WTC11 (cell line): ENCODE measurements around the gene FAM221B. TPM values are rescaled to one million over a fixed set of nuclear protein-coding genes. Genes with fewer than 3 reads are reported as not detected.

Source experiments
- ATAC-seq: fragments of 200-7000 bp; cut with Tn5 transposase; 2 replicates; pipeline ENCODE4 v1.10.0; 2021; ENCODE audit warnings: mild to moderate bottlenecking, moderate library complexity
- CTCF ChIA-PET: fragments of 300-600 bp; sonication (Branson Sonifier 250); formaldehyde crosslinking; loops from one replicate; lab custom pipeline; 2021; ENCODE audit warnings: antibody characterized with exemption; lab: Charles Lee
- POLR2A ChIA-PET: fragments of 350-600 bp; sonication (Branson Sonifier 250); formaldehyde crosslinking; loops from one replicate; lab custom pipeline; 2021; ENCODE audit warnings: antibody characterized with exemption; lab: Charles Lee
- DNase-seq: peaks from one replicate; pipeline ENCODE4 v3.0.0; 2021; ENCODE audit warnings: low spot score
- H3K27ac Mint-ChIP-seq: 2 replicates; pipeline ENCODE4 v1.8.0; 2021; ENCODE audit warnings: mixed read lengths
- H3K27me3 Mint-ChIP-seq: 2 replicates; pipeline ENCODE4 v1.8.0; 2021; ENCODE audit warnings: low read depth, mild to moderate bottlenecking, moderate library complexity, mixed read lengths
- H3K36me3 Mint-ChIP-seq: 2 replicates; pipeline ENCODE4 v1.8.0; 2021; ENCODE audit warnings: mixed read lengths
- H3K4me1 Mint-ChIP-seq: 2 replicates; pipeline ENCODE4 v1.8.0; 2022; ENCODE audit warnings: mixed read lengths
- H3K4me3 Mint-ChIP-seq: 2 replicates; pipeline ENCODE4 v1.8.0; 2021; ENCODE audit warnings: mild to moderate bottlenecking, moderate library complexity, mixed read lengths
- H3K9me3 Mint-ChIP-seq: 2 replicates; pipeline ENCODE4 v1.8.0; 2021; ENCODE audit warnings: mixed read lengths
- CREM ChIP-seq: sonication (generic); formaldehyde crosslinking; IDR thresholded peaks from 2 replicates; pipeline ENCODE4 v1.8.1; 2022; ENCODE audit warnings: mild to moderate bottlenecking, missing genetic modification reagents, moderate library complexity
- FOXJ3 ChIP-seq: sonication (generic); formaldehyde crosslinking; IDR thresholded peaks from 2 replicates; pipeline ENCODE4 v1.9.0; 2021; ENCODE audit warnings: missing genetic modification reagents, mild to moderate bottlenecking, borderline replicate concordance
- FOXP1 ChIP-seq: sonication (generic); formaldehyde crosslinking; IDR thresholded peaks from 2 replicates; pipeline ENCODE4 v1.8.0; 2022; ENCODE audit warnings: missing genetic modification reagents, mild to moderate bottlenecking, moderate library complexity, borderline replicate concordance
- MYBL2 ChIP-seq: sonication (generic); formaldehyde crosslinking; IDR thresholded peaks from 2 replicates; pipeline ENCODE4 v1.8.1; 2023; ENCODE audit warnings: mild to moderate bottlenecking, moderate library complexity, missing genetic modification reagents
- NR1H2 ChIP-seq: sonication (generic); formaldehyde crosslinking; IDR thresholded peaks from 2 replicates; pipeline ENCODE4 v1.9.0; 2021; ENCODE audit warnings: mild to moderate bottlenecking, moderate library complexity, missing genetic modification reagents
- NR2C2 ChIP-seq: sonication (generic); formaldehyde crosslinking; IDR thresholded peaks from 2 replicates; pipeline ENCODE4 v1.8.0; 2022; ENCODE audit warnings: mild to moderate bottlenecking, missing genetic modification reagents
- total RNA-seq: library from RNA; stranded (reverse); gene quantifications from 3 replicates; pipeline ENCODE4 v1.2.3, GENCODE V29; 2021
- TF ChIP-seq, protein P1 (sequence below): sonication (generic); formaldehyde crosslinking; IDR thresholded peaks from 2 replicates; pipeline ENCODE4 v1.8.0; 2022; ENCODE audit warnings: mild to moderate bottlenecking, missing genetic modification reagents
- TF ChIP-seq, protein P2 (sequence below): sonication (generic); formaldehyde crosslinking; IDR thresholded peaks from 2 replicates; pipeline ENCODE4 v1.8.0; 2022; ENCODE audit warnings: missing genetic modification reagents
- TF ChIP-seq, protein P3 (sequence below): sonication (generic); formaldehyde crosslinking; IDR thresholded peaks from 2 replicates; pipeline ENCODE4 v1.8.0; 2022; ENCODE audit warnings: mild to moderate bottlenecking, missing genetic modification reagents
- TF ChIP-seq, protein P4 (sequence below): sonication (generic); formaldehyde crosslinking; IDR thresholded peaks from 2 replicates; pipeline ENCODE4 v1.8.1; 2022; ENCODE audit warnings: mild to moderate bottlenecking, missing genetic modification reagents, moderate library complexity, borderline replicate concordance
- TF ChIP-seq, protein P5 (sequence below): sonication (generic); formaldehyde crosslinking; IDR thresholded peaks from 2 replicates; pipeline ENCODE4 v1.8.1; 2023; ENCODE audit warnings: mild to moderate bottlenecking, moderate library complexity, missing genetic modification reagents

Gene FAM221B
- total RNA-seq, 1 experiment from 2014 or later: 0.11 TPM

DNA sequence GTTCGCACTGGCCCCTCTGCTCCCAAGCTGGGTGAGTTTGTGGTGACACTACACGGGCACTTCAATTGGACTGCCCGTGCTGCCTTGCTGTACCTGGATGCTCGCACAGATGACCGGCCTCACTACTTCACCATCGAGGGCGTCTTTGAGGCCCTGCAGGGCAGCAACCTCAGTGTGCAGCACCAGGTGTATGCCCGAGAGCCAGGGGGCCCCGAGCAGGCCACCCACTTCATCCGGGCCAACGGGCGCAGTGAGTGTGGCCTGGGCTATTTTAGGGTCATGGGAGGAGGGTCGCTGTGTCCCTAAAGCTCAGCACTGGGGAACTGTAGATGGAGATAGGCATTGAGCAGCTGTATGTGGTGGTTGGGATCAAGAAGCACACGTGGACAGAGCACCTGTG lies 35.7 kb downstream of the FAM221B start:
- no peak for DNase-seq
- POLR2A ChIA-PET: interaction anchor here (1.0 kb wide), 1 partner anchor 19 kb away, joined by 4 read pairs; the partner anchor contains the start of gene SPAG8
- CTCF ChIA-PET: interaction anchor here (1.3 to 5.9 kb wide), 5 partner anchors 19 to 111 kb away, joined by 3 to 143 read pairs (median 12); partner anchors contain the start of genes HINT2 and SPAG8
- TF ChIP-seq, protein P1, sequence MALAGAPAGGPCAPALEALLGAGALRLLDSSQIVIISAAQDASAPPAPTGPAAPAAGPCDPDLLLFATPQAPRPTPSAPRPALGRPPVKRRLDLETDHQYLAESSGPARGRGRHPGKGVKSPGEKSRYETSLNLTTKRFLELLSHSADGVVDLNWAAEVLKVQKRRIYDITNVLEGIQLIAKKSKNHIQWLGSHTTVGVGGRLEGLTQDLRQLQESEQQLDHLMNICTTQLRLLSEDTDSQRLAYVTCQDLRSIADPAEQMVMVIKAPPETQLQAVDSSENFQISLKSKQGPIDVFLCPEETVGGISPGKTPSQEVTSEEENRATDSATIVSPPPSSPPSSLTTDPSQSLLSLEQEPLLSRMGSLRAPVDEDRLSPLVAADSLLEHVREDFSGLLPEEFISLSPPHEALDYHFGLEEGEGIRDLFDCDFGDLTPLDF: no peak
- TF ChIP-seq NR1H2 (CRISPR knock-in tag) (no peak), FOXJ3 (CRISPR knock-in tag) (no peak), NR2C2 (CRISPR knock-in tag) (no peak), MYBL2 (CRISPR knock-in tag) (peak; percentile 46; the same call in 1 of the 2 replicates), FOXP1 (0 out of 2 replicates have a peak, but pooled peaks have one; percentile 11)
- TF ChIP-seq, protein P2, sequence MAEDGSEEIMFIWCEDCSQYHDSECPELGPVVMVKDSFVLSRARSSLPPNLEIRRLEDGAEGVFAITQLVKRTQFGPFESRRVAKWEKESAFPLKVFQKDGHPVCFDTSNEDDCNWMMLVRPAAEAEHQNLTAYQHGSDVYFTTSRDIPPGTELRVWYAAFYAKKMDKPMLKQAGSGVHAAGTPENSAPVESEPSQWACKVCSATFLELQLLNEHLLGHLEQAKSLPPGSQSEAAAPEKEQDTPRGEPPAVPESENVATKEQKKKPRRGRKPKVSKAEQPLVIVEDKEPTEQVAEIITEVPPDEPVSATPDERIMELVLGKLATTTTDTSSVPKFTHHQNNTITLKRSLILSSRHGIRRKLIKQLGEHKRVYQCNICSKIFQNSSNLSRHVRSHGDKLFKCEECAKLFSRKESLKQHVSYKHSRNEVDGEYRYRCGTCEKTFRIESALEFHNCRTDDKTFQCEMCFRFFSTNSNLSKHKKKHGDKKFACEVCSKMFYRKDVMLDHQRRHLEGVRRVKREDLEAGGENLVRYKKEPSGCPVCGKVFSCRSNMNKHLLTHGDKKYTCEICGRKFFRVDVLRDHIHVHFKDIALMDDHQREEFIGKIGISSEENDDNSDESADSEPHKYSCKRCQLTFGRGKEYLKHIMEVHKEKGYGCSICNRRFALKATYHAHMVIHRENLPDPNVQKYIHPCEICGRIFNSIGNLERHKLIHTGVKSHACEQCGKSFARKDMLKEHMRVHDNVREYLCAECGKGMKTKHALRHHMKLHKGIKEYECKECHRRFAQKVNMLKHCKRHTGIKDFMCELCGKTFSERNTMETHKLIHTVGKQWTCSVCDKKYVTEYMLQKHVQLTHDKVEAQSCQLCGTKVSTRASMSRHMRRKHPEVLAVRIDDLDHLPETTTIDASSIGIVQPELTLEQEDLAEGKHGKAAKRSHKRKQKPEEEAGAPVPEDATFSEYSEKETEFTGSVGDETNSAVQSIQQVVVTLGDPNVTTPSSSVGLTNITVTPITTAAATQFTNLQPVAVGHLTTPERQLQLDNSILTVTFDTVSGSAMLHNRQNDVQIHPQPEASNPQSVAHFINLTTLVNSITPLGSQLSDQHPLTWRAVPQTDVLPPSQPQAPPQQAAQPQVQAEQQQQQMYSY: no peak
- TF ChIP-seq, protein P3, sequence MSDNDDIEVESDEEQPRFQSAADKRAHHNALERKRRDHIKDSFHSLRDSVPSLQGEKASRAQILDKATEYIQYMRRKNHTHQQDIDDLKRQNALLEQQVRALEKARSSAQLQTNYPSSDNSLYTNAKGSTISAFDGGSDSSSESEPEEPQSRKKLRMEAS (CRISPR knock-in tag): no peak
- TF ChIP-seq, protein P4, sequence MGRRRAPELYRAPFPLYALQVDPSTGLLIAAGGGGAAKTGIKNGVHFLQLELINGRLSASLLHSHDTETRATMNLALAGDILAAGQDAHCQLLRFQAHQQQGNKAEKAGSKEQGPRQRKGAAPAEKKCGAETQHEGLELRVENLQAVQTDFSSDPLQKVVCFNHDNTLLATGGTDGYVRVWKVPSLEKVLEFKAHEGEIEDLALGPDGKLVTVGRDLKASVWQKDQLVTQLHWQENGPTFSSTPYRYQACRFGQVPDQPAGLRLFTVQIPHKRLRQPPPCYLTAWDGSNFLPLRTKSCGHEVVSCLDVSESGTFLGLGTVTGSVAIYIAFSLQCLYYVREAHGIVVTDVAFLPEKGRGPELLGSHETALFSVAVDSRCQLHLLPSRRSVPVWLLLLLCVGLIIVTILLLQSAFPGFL (CRISPR knock-in tag): no peak
- Mint-ChIP-seq H3K9me3 (no peaks in the 10 kb centered on the region), H3K4me1 (peaks cover 14% of the 10 kb centered on the region), H3K4me3 (peak overlapping the region; percentile 38), H3K27ac (no peak overlapping the region), H3K27me3 (peaks cover 3% of the 10 kb centered on the region; the same call in 1 of the 2 replicates), H3K36me3 (peaks cover under 1% of the 10 kb centered on the region; the same call in 1 of the 2 replicates)
- ATAC-seq: no peak

DNA sequence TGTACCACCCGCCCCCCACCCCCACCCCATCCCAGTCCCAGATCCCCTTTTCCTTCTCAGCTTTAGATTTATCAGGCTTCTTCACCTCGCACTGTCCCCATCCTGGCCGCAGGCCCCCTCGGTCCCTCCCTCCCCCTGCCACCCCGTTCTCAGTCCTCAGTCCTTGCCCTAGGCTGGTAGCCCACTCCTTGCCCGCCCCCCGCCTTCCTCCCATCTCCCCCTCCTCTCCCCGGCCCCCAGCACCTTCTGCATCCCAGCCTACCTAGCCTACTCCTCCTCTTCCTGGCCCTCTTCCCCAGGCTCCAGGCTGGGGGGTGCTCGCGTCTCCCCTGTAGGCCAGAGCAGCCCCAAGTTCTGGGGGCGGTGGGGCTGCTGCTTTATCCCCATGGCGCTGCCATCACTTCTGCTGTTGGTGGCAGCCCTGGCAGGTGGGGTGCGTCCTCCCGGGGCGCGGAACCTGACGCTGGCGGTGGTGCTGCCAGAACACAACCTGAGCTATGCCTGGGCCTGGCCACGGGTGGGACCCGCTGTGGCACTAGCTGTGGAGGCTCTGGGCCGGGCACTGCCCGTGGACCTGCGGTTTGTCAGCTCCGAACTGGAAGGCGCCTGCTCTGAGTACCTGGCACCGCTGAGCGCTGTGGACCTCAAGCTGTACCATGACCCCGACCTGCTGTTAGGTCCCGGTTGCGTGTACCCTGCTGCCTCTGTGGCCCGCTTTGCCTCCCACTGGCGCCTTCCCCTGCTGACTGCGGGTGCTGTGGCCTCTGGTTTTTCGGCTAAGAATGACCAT lies 36.3 kb downstream of the FAM221B start:
- POLR2A ChIA-PET: interaction anchor here (0.6 to 1.0 kb wide), 3 partner anchors 20 to 187 kb away, joined by 3 to 4 read pairs (median 4); partner anchors contain the start of genes SPAG8 and TESK1
- DNase-seq (no peak), ATAC-seq (no peak)
- TF ChIP-seq CREM (CRISPR knock-in tag) (no peak), FOXP1 (peak; percentile 44; the same call in 1 of the 2 replicates)
- TF ChIP-seq, all 79 proteins: peak for 1
- H3K4me3 Mint-ChIP-seq: peak overlapping the region; percentile 49
- no peaks in the 10 kb centered on the region for H3K9me3 Mint-ChIP-seq
- H3K36me3 Mint-ChIP-seq: peaks cover 4% of the 10 kb centered on the region; the same call in 1 of the 2 replicates
- peaks cover 3% of the 10 kb centered on the region; the same call in 1 of the 2 replicates for H3K27me3 Mint-ChIP-seq
- peaks cover 14% of the 10 kb centered on the region for H3K4me1 Mint-ChIP-seq
- CTCF ChIA-PET: interaction anchor here (0.5 to 5.9 kb wide), 12 partner anchors 20 to 370 kb away, joined by 3 to 143 read pairs (median 6); partner anchors contain the start of genes HINT2, SPAAR and SPAG8
- no peak overlapping the region for H3K27ac Mint-ChIP-seq

DNA sequence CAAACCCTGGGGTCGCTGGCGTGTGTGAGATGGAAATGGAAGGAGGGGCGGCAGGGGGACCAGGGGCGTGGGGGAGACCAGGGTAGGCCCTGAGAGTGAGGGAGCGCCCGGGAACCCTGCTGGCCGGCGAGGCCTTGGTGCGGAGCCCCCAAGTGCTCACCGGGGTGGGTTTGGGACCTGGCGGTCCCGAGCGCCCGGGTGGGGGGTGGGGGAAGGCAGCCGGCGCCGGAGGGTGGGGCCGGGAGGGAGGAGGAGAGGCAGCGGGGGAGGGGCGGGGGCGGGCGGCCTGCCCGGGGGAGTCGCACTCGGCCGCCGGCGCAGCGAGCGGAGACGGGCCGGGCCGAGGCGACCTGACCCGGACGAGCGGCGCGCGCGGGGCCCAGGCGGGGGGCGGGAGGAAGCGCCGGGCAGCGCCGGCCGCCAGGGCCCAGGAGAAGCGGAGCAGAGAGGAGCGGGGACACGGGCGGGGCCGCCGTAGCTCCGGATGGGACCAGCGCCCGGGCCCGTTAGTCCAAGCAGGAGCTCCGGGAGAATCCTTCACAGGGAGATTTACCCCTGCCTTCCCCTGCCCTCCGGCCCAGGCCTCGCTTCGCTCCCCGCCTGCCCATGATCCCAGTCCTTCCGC lies 37.1 kb downstream of the FAM221B start, which contains the start of gene NPR2:
Gene NPR2, plus strand, starts transcription at position 295 of the 625 bp plus-strand sequence. CDS start 818 bp downstream, outside the sequence.
- peak within 1 kb of the TSS; percentile 90 for H3K4me3 Mint-ChIP-seq
- TF ChIP-seq, protein P5, sequence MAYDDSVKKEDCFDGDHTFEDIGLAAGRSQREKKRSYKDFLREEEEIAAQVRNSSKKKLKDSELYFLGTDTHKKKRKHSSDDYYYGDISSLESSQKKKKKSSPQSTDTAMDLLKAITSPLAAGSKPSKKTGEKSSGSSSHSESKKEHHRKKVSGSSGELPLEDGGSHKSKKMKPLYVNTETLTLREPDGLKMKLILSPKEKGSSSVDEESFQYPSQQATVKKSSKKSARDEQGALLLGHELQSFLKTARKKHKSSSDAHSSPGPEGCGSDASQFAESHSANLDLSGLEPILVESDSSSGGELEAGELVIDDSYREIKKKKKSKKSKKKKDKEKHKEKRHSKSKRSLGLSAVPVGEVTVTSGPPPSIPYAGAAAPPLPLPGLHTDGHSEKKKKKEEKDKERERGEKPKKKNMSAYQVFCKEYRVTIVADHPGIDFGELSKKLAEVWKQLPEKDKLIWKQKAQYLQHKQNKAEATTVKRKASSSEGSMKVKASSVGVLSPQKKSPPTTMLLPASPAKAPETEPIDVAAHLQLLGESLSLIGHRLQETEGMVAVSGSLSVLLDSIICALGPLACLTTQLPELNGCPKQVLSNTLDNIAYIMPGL (CRISPR knock-in tag): 0 out of 2 replicates have a peak, but pooled peaks have one; percentile 4
- no peak for TF ChIP-seq FOXP1
- H3K27me3 Mint-ChIP-seq: peaks cover 3% of the 10 kb centered on the region; the same call in 1 of the 2 replicates
- ATAC-seq (peak; percentile 38), DNase-seq (peak; percentile 49)
- CTCF ChIA-PET: interaction anchor here (0.6 to 5.9 kb wide), 11 partner anchors 21 to 163 kb away, joined by 3 to 143 read pairs (median 6); partner anchors contain the start of genes HINT2, SPAAR and SPAG8
- H3K27ac Mint-ChIP-seq: no peak within 1 kb of the TSS
- H3K4me1 Mint-ChIP-seq: peaks cover 12% of the 10 kb centered on the region
- peaks cover 7% of the 10 kb centered on the region; the same call in 1 of the 2 replicates for H3K36me3 Mint-ChIP-seq
- no peaks in the 10 kb centered on the region for H3K9me3 Mint-ChIP-seq
- POLR2A ChIA-PET: interaction anchor here (0.6 to 0.8 kb wide), 2 partner anchors 26 to 187 kb away, joined by 3 to 4 read pairs; partner anchors contain the start of gene TESK1
